Heart right ventricle (tissue), 16 donors: ENCODE results near the gene CEP135. TPM values are rescaled to one million over a fixed set of nuclear protein-coding genes. Genes with fewer than 3 reads are reported as not detected.

Experiments
- ATAC-seq, 8 donors: fragments of 200-7000 bp; cut with Tn5 transposase; one replicate each; pipeline ENCODE4 v1.9.1; 2020; ENCODE audit warnings: mild to moderate bottlenecking in 8 of 8, moderate library complexity in 8 of 8, moderate number of reproducible peaks in 1 of 8
- DNase-seq, 2 donors: peaks; one replicate each; pipeline ENCODE4 v3.0.0-alpha.2; 2020
- H3K27ac ChIP-seq, 10 donors: fragments of 200-600 bp; sonication (generic) in 2 of 10; one replicate each; pipeline versions ENCODE4 v1.5.0 to v1.8.0; 2020 to 2022; ENCODE audit warnings: mild to moderate bottlenecking in 3 of 10
- H3K27me3 ChIP-seq, 7 donors: fragments of 200-600 bp; one replicate each; pipeline ENCODE4 v1.8.0; 2021 to 2022; ENCODE audit warnings: mild to moderate bottlenecking in 2 of 7
- H3K36me3 ChIP-seq, 9 donors: fragments of 200-600 bp; sonication (generic) in 1 of 9; one replicate each; pipeline versions ENCODE4 v1.5.0 to v1.8.0; 2020 to 2022; ENCODE audit warnings: mild to moderate bottlenecking in 2 of 9
- H3K4me1 ChIP-seq, 9 donors: fragments of 200-600 bp; sonication (generic) in 1 of 9; one replicate each; pipeline versions ENCODE4 v1.5.0 to v1.8.0; 2020 to 2022; ENCODE audit warnings: mild to moderate bottlenecking in 4 of 9
- H3K4me3 ChIP-seq, 10 donors: fragments of 200-600 bp; sonication (generic) in 2 of 10; one replicate each; pipeline versions ENCODE4 v1.5.0 to v1.8.0; 2020 to 2022; ENCODE audit warnings: mild to moderate bottlenecking in 7 of 10, moderate library complexity in 2 of 10
- H3K9me3 ChIP-seq, 11 donors: fragments of 200-600 bp in 10 of 11; sonication (generic) in 2 of 11; one replicate each; pipeline versions ENCODE4 v1.5.0 to v1.8.0; 2013 to 2022; ENCODE audit warnings: mild to moderate bottlenecking in 2 of 11, control low read depth in 1 of 11, moderate library complexity in 1 of 11
- WGBS, 2 donors: extraction: QIAGEN DNeasy Blood & Tissue Kit; methylation state at CpG; one replicate each; pipeline ENCODE4 v1.1.7; 2013; ENCODE audit warnings: inconsistent platforms in 1 of 2; 5-methylcytosine and 5-hydroxymethylcytosine counted together
- intact Hi-C, 10 donors: fragments of 100-400 bp; cut with DNase I; formaldehyde crosslinking; loops; one replicate each; pipeline versions ENCODE4 v1.11.1 to v1.14.2; 2022
- polyA plus RNA-seq, 2 donors: library from polyadenylated mRNA; stranded (reverse); fragments of 200-250 nt; gene quantifications; one replicate each; pipeline ENCODE4 v1.2.3, GENCODE V29; 2013
- total RNA-seq, 10 donors: library from RNA; stranded (reverse); fragmentation: NEBNext Ultra II Directional in 3 of 10; extraction: Animal tissue kit (Norgen Biotek cat#: 25700) in 3 of 10; gene quantifications; one replicate each; pipeline versions ENCODE4 v1.2.1 to v1.2.4, GENCODE V29; 2021 to 2023
- TF ChIP-seq, protein P1 (sequence below), 9 donors: fragments of 200-600 bp; sonication (generic) in 2 of 9; IDR thresholded peaks; one replicate each; pipeline versions ENCODE4 v1.5.0 to v1.8.0; 2021 to 2022; ENCODE audit warnings: antibody characterized with exemption in 9 of 9, mild to moderate bottlenecking in 5 of 9, moderate library complexity in 1 of 9
- donor health status: Arrhythmogenic right ventricular cardiomyopathy.
- donor health status: ischemic (EF 13 %, LVEDD 7.1; RV severe dilation, severe dysfunction).
- donor health status: healthy with polysubstance abuse.
- donor health status: DM: no; HTN: yes; CAD: no.
- donor health status: DM: no; HTN: no; CAD: no.
- donor health status: ischemic (EF 25% LVEDD 6.9; RV normal size, moderate dysfunction).
- donor health status: ischemic (EF 25% LVEDD 5.7; RV mildly dilated, moderate dysfunction).
- donor health status: healthy.
- donor health status: DM: yes; HTN: yes; CAD: no.
- donor health status: Ischemic cardiomyopathy.
- donor health status: ischemic (EF 35%, LVEDD 5.7; RV mildly dilated, moderate dysfunction).
- donor health status: nonischemic (EF 11% LVEDD 7.7; RV severe dilation, severe dysfunction).
- donor health status: DM: yes; HTN: yes; CAD: no.
- donor health status: PGD.
- donor health status: ischemic (EF 29% LVEDD 5.4; RV normal size, mild dysfunction).
- donor health status: nonischemic (EF 23%, LVEDD 6.1; RV moderate dilation, normal function).

The CEP135 gene
- total and polyA plus RNA-seq, 12 donors = 0.90 to 4.0 (median 2.4) TPM

DNA sequence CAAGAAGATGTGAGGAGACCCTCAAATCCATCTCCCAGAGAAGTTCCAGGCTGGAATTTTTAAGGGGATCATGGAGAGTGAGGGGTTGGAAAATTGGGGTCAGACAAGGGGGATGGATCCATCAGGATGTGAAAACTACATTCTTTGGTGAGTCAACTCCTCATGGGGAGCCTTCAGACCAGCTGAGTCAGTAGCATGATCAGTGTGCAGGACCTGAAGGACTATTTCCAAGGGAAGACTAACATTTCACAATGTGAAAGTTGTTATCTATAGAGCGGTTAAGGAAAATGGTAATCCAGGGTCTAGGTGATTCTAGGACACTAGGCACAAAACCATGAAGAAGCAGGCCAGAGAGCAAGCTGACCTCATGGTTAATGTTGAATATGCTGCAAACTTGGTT lies 38.6 kb upstream of the CEP135 start:
- DNase-seq (no peak), ATAC-seq (no peak)
- no peaks in the 10 kb centered on the region for H3K27me3 ChIP-seq
- H3K9me3 ChIP-seq = peaks cover 0 to 10% (median 0%) of the 10 kb centered on the region in 11 donors
- H3K4me3 ChIP-seq = no peak overlapping the region
- 91 to 100% methylated on average over 1 of the region's 1 CpG for WGBS, 2 donors
- peaks cover 0 to 14% (median 0%) of the 10 kb centered on the region in 9 donors for H3K4me1 ChIP-seq
- TF ChIP-seq, protein P1, sequence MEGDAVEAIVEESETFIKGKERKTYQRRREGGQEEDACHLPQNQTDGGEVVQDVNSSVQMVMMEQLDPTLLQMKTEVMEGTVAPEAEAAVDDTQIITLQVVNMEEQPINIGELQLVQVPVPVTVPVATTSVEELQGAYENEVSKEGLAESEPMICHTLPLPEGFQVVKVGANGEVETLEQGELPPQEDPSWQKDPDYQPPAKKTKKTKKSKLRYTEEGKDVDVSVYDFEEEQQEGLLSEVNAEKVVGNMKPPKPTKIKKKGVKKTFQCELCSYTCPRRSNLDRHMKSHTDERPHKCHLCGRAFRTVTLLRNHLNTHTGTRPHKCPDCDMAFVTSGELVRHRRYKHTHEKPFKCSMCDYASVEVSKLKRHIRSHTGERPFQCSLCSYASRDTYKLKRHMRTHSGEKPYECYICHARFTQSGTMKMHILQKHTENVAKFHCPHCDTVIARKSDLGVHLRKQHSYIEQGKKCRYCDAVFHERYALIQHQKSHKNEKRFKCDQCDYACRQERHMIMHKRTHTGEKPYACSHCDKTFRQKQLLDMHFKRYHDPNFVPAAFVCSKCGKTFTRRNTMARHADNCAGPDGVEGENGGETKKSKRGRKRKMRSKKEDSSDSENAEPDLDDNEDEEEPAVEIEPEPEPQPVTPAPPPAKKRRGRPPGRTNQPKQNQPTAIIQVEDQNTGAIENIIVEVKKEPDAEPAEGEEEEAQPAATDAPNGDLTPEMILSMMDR (IDR thresholded peaks at IDR 0.05) = no peak
- H3K27ac ChIP-seq = no peak overlapping the region
- intact Hi-C loops = no loop called here
- H3K36me3 ChIP-seq = peaks cover 0 to 17% (median 0%) of the 10 kb centered on the region in 9 donors

DNA sequence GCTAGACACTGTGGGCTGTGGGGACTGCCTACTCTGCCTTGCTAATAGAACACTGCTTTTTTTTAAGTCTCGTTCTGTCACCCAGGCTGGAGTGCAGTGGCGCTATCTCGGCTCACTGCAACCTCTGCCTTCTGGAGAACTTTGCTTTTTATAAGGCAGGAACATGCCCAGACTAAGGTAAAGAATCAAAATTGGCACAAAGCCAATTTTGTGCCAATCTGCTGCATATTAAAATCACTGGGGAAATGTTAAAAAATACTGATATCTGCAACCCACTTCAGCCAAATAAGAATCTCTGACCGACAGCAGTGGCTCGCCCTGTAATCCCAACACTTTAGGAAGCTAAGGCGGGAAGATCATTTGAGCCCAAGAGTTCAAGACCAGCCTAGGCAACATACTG lies 36.5 kb upstream of the CEP135 start:
- no peak for ATAC-seq
- H3K27ac ChIP-seq = no peak overlapping the region
- H3K4me1 ChIP-seq = peaks cover 0 to 6% (median 0%) of the 10 kb centered on the region in 9 donors
- intact Hi-C loops = no loop called here
- no peak for DNase-seq
- peaks cover 0 to 10% (median 0%) of the 10 kb centered on the region in 11 donors for H3K9me3 ChIP-seq
- H3K36me3 ChIP-seq = peaks cover 0 to 3% (median 0%) of the 10 kb centered on the region in 9 donors
- H3K4me3 ChIP-seq = no peak overlapping the region
- WGBS, 2 donors = 83 to 84% methylated on average over 6 of the region's 6 CpGs
- TF ChIP-seq, protein P1 (IDR thresholded peaks at IDR 0.05) = no peak
- H3K27me3 ChIP-seq = no peaks in the 10 kb centered on the region

DNA sequence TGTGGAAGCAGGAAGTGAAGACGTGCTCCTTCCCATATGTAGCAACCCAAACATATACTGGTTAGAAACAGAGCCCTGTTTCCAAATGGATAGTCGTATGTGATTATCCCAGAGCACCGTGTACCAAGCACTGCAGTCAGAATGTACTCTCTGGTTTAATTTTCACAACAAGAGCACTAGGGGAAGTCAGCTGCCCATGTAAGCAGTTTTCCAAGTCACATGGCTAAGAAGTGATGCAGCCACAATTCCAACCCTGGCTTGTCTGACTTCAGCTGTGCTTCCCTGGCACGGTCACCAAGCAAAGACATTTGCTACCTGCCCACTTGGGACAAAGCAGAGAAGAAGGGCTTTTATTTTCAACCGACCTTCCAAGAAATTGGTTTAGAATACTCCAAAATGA lies 28.2 kb upstream of the CEP135 start:
- Histone ChIP-seq H3K36me3 (peaks cover 0 to 3% (median 0%) of the 10 kb centered on the region in 9 donors), H3K27me3 (no peaks in the 10 kb centered on the region), H3K4me1 (no peaks in the 10 kb centered on the region), H3K9me3 (peaks cover 0 to 4% (median 0%) of the 10 kb centered on the region in 11 donors), H3K27ac (peak overlapping the region in 1 of 10 donors; percentile 49), H3K4me3 (no peak overlapping the region)
- ATAC-seq (peak in 2 of 8 donors; percentile 47 to 65), DNase-seq (no peak)
- WGBS, 2 donors = 61 to 73% methylated on average over 5 of the region's 5 CpGs
- intact Hi-C loops = no loop called here
- TF ChIP-seq, protein P1 (IDR thresholded peaks at IDR 0.05) = no peak

DNA sequence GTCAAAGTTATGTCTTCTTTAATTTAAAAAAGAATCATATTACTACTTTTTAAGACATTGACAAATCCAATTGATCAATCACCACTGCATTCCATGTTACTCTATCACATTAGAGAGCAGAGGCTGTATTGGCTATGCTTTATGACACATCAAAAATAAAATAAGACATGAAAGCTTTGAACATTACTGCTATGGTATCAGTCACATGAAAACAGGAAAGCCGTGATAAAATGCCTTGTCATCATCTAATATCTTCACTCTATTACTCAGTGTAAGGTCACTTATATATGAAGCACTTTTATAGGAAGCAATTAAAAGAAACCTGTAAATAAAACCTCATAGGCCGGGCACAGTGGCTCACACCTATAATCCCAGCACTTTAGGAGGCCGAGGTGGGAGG lies 27.7 kb upstream of the CEP135 start:
- intact Hi-C loops = no loop called here
- Histone ChIP-seq H3K27me3 (no peaks in the 10 kb centered on the region), H3K4me3 (no peak overlapping the region), H3K4me1 (no peaks in the 10 kb centered on the region), H3K27ac (peak overlapping the region in 1 of 10 donors; percentile 49), H3K9me3 (peaks cover 0 to 4% (median 0%) of the 10 kb centered on the region in 11 donors), H3K36me3 (peaks cover 0 to 3% (median 0%) of the 10 kb centered on the region in 9 donors)
- WGBS, 2 donors = 87 to 91% methylated on average over 3 of the region's 3 CpGs
- TF ChIP-seq, protein P1 (IDR thresholded peaks at IDR 0.05) = no peak
- ATAC-seq (no peak), DNase-seq (no peak)
